GM21723 (cell line): ENCODE measurements around the gene PRKCSH.
"Not testable (repeated sequence)": the region's sequence is repeated elsewhere in the genome, so short reads cannot be mapped to it uniquely, and the experiment has no call there.

Experiments
- ATAC-seq: cut with Tn5 transposase; IDR thresholded peaks from one replicate; pipeline ENCODE4 v1.9.1; 2021; ENCODE audit warnings: mild to moderate bottlenecking, moderate library complexity; ENCODE audit not compliant: unreplicated experiment

PRKCSH gene

GRCh38 chr19:11418549-11419506 lies 16.6 kb upstream of the PRKCSH start, which contains the start of gene RGL3:
Gene RGL3 (minus strand): TSS chr19:11419314. CDS start chr19:11419278, 36 bp downstream.
- no peak for ATAC-seq

- ATAC-seq = no peak
Measured at GRCh38 chr19:11420429-11421370, 14.7 kb upstream of the PRKCSH start.

DNA sequence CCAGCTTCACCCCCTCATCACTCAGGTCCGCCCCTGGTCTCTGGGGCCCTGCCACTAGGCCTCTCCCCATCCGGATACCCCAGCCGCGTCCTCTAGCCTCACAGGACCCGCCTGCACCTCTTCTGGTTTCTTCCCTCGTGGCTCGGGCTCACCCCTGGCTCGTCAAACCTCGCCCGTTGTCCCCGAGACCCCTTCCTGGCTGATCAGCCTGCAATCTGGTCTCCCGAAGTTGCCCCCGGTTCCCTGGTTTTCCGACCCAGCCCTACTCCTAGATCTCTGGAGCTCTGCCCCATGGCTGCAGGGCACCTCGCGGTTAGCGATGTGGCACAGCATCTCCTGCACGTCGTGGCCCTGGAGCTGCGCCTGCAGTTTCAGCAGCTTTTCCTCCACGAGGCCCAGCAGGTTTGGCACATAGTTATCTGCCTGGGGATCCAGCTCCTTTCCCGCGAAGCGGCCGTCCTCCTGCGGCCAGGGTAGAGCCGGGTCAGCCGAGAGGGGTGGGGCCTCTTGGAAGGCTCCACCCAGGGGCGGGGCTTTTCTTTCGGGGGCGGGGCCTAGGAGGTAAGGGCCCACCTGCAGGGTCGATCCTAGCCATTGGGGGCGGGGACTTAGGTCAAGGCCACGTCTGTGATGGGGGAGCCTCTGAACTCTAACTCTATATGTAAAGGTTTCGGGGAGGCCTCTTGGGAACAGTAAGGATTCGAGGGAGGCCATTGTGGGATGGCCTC lies 13.9 kb upstream of the PRKCSH start:
- peak; percentile 48 for ATAC-seq

- peak; percentile 50 for ATAC-seq
Measured at GRCh38 chr19:11422163-11423065, 13.0 kb upstream of the PRKCSH start.

DNA sequence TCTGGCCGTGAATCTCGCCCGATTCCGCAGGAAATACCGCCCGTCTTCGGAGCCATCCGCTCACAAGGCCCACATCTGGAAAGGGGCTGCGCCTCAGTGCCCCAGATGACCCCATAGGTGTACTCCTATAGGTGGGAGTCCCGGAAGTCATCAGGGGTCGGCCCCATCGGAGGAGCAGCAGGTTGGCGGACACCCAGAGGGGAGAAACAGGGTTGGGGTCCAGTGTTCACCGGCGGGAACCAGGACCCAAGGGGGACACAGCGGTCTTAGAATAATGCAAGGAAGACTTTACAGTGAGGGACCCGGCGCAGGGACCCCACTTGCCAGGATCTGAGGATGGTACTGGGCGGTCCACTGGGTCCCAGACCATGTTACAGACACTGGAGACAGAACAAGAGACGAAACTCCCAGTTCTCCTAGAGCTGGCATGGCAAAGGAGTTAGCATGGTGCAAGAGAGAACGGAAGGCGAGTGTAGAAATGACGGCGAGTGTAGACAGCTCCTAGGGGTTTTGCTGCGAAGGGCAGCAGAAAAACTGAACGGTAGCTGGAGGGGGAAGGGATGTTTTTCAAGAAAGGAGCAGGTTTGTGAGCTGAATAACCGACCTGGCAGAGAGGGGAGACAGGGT lies 12.2 kb upstream of the PRKCSH start:
- no peak for ATAC-seq

DNA sequence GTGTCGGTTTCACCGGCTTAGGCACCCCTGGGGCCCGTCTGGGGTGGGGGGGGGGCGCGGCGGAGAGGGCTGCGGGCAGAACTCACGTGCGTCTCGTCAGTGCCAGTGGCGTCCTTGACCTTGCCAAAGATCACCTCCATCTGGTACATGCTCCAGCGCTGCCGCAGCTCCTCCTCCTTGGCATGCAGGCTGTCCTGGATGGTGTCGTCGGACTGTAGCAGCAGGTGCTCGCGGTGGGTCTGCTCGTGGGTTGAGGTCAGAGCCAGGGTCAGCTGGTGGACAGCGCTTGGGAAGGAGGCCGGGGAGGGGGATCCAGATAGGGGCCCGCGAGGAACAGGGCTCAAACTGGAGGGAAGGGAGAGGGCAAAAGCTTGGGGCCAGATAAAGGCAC lies 11.6 kb upstream of the PRKCSH start:
- ATAC-seq = no peak

- ATAC-seq = no peak
Measured at GRCh38 chr19:11425719-11426457, 9.5 kb upstream of the PRKCSH start.

- ATAC-seq = no peak
Measured at GRCh38 chr19:11426656-11427055, 8.8 kb upstream of the PRKCSH start.

GRCh38 chr19:11433526-11433925 lies 1.9 kb upstream of the PRKCSH start:
- not testable (repeated sequence) for ATAC-seq

DNA sequence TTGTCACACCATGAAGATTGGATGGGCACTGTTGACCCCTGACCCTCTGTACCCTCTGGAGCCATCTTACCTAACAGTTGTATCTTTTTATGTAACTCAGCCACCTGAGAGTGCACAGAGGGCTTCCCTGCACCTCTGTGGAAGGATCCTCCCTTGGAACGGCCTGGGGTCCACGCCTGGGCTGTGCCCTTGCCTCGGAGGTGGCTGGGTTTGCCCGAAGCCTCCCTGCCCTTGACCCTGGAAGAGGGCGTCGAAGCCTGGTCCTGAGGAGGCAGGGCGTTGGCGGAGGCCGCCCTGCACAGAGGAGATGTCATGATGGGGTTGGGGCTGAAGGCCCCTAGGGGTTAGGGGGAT lies 755 bp upstream of the PRKCSH start:
- ATAC-seq = peak; percentile 24

GRCh38 chr19:11435833-11436313 lies 438 bp downstream of the PRKCSH start:
- ATAC-seq = no peak

GRCh38 chr19:11437955-11438354 lies 2.5 kb downstream of the PRKCSH start:
- no peak for ATAC-seq

DNA sequence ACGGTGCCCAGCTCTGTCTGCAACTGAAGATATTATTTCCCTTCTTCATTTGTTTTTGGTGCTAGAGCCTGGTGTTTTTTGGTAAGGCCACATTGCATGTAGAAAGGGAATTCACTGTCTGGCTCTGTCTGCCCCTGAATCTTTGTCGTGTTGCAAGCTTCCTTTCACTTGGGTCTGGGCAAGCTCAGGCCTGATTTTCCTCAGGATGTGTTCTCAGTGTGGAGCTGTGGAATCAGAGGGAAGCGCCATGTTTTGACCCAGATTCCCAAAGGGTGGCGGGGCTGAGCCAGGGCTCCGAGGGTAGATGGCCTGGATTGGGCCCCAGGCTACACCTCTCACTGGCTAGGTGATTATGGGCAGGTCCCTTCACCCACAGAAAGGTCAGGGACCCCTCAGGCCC lies 8.6 kb downstream of the PRKCSH start:
- ATAC-seq = no peak

- no peak for ATAC-seq
Measured at GRCh38 chr19:11445141-11445540, 9.7 kb downstream of the PRKCSH start.

DNA sequence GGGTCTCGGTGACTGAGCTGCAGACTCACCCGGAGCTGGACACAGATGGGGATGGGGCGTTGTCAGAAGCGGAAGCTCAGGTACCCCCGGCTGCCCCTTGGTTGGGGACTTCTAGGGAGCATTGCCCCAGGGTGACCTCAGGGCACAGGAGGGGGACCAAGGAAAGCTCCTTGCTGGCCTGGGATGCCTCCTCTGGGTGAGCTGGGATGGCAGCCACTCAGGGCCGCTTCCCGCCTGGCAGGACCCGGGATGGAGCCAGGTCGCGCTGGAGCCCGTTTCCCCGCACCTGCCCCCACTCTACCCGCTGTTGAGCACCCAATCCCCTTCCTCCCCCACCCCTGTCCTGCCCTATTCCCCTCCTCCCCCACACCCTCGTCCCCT lies 10.8 kb downstream of the PRKCSH start:
- ATAC-seq = no peak

DNA sequence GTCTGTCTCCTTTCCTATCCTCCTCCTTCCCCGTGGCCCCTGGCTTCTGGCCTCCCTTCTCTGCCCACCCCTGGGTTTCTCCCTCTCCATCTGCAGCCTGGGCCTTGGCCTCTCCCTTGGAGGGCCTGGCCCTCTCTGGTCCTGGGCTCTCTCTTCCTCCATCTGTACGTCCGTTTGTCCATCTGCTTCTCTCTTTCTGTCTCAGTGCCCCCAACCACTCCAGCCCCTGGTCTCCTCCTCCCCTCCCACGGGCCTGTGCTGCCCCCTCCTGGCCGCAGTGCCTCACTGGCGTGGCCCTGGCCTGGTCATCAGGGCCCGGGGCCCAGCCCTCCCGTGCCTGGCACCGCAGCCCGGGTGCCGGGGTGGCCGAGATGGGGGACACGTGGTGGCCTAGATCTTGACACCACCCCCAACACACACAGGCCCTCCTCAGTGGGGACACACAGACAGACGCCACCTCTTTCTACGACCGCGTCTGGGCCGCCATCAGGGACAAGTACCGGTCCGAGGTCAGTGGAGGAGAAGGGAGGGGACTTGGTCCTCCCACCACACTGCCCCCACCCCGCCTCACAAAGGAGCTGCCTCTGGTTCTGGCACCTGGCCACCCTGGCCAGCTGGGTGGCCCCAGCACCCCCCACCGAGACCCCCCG lies 11.3 kb downstream of the PRKCSH start:
- ATAC-seq = no peak

- ATAC-seq = no peak
Measured at GRCh38 chr19:11447347-11448262, 12.2 kb downstream of the PRKCSH start.
